GM10248 (cell line): ENCODE measurements around the gene NDUFS2.

Source experiments
- CTCF ChIA-PET: fragments of 300-600 bp; sonication (Branson Sonifier 250); formaldehyde crosslinking; extraction: SDS; loops from one replicate; lab custom pipeline; 2021; ENCODE audit warnings: antibody characterized with exemption; lab: Yijun Ruan, JAX
- POLR2A ChIA-PET: fragments of 350-650 bp; sonication (Branson Sonifier 250); formaldehyde crosslinking; extraction: SDS; loops from one replicate; lab custom pipeline; 2020; ENCODE audit warnings: antibody characterized with exemption; lab: Yijun Ruan, JAX
- DNase-seq: peaks from one replicate; pipeline ENCODE4 v3.0.0; 2012; ENCODE audit errors: extremely low spot score
- CTCF ChIP-seq: IDR thresholded peaks from 2 replicates; pipeline ENCODE4 v1.5.1; 2012; ENCODE audit warnings: mild to moderate bottlenecking, low read depth; ENCODE audit errors: extremely low read depth, missing control alignments, control extremely low read depth

The NDUFS2 gene

DNA sequence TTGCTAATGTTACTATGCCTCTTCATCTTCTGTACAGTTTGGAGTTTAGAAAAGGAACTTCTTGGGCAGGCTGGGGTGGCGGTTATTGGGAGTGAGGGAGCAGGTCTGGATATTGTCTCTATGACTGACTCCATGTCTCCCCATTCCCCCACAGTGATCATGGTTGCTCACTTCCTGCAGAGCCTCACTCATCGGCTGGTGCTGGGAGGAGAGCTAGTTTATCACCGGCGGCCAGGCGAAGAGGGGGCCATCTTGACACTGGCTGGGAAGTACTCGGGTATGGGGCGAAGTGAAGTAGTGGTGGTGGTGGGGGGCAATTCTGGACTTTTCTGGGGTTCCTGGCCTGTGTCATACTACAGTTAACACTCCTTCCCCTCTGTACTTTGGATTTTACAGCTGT lies 25.9 kb downstream of the NDUFS2 start:
- no peak for DNase-seq
- ChIA-PET POLR2A (interaction anchor here (0.6 kb wide), 1 partner anchor 109 kb away, joined by 3 read pairs; no protein-coding TSS in a partner anchor), CTCF (interaction anchor here (0.6 to 14.0 kb wide), 18 partner anchors 9 to 158 kb away, joined by 3 to 248 read pairs (median 16); partner anchors contain the start of genes B4GALT3, CFAP126, FCER1G and NDUFS2)
- TF ChIP-seq CTCF, result no peak

DNA sequence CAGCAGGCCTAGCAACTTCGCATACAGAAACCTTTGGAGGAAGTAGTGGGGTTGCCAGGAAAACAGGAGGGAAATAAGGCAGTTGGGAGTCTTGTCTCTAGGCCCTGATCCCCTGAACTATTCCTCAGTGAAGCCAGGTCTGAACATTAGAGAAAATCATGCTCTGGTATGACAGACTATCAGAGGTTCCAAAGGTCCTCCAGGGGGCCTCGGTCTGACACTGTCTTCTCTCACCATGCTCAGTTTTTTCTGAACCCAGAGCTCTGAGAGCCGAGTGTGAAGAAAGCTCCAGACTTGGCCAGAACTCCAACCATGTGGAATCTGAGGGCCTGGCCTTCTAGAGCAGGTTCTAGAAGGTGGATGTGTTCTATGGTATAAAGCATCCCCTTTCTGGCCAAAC lies 27.7 kb downstream of the NDUFS2 start:
- POLR2A ChIA-PET, result interaction anchor here (0.5 kb wide), 2 partner anchors 8 to 130 kb away, joined by 4 to 8 read pairs; no protein-coding TSS in a partner anchor
- peak; percentile 43 for TF ChIP-seq CTCF
- CTCF ChIA-PET, result interaction anchor here (0.6 to 14.0 kb wide), 20 partner anchors 7 to 156 kb away, joined by 3 to 248 read pairs (median 4); partner anchors contain the start of genes FCER1G, NDUFS2, NR1I3 and PCP4L1
- DNase-seq, result no peak

- DNase-seq, result no peak
- POLR2A ChIA-PET, result no interaction called here
- CTCF ChIA-PET, result interaction anchor here (0.9 to 14.0 kb wide), 17 partner anchors 6 to 155 kb away, joined by 3 to 248 read pairs (median 4); partner anchors contain the start of genes APOA2, FCER1G, NDUFS2 and NR1I3
- no peak for TF ChIP-seq CTCF
Measured at GRCh38 chr1:161230762-161231161, 28.6 kb downstream of the NDUFS2 start.

DNA sequence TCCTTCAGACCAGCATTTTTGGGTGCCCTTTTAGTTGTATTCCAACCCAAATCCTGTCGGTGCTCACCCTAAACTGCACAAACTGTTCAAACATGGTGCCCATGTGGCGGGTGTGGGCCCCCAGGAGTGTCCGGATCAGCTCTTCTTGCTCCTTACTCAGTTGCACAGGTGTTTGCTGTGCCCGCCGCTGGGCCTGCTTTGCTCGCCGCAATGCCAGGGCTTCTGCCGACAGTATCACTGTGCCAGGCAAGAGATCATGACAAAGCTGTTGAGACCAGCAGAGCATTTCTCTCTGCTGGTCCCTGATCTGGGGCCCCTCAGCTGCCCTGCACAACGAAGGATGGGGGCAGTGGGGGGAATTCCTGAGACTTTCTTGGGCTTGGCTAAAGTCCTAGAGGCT lies 30.9 kb downstream of the NDUFS2 start:
- ChIA-PET CTCF (interaction anchor here (1.4 to 1.6 kb wide), 3 partner anchors 14 to 41 kb away, joined by 3 to 4 read pairs (median 3); no protein-coding TSS in a partner anchor), POLR2A (interaction anchor here (0.5 kb wide), 1 partner anchor 141 kb away, joined by 3 read pairs; no protein-coding TSS in a partner anchor)
- no peak for TF ChIP-seq CTCF
- no peak for DNase-seq

GRCh38 chr1:161235957-161236775 lies 34.0 kb downstream of the NDUFS2 start:
- DNase-seq, result no peak
- POLR2A ChIA-PET, result interaction anchor here (1.0 kb wide), 1 partner anchor 11 kb away, joined by 4 read pairs; no protein-coding TSS in a partner anchor
- no peak for TF ChIP-seq CTCF
- CTCF ChIA-PET, result interaction anchor here (1.0 to 5.1 kb wide), 4 partner anchors 8 to 55 kb away, joined by 3 to 44 read pairs (median 4); partner anchors contain the start of gene TOMM40L

DNA sequence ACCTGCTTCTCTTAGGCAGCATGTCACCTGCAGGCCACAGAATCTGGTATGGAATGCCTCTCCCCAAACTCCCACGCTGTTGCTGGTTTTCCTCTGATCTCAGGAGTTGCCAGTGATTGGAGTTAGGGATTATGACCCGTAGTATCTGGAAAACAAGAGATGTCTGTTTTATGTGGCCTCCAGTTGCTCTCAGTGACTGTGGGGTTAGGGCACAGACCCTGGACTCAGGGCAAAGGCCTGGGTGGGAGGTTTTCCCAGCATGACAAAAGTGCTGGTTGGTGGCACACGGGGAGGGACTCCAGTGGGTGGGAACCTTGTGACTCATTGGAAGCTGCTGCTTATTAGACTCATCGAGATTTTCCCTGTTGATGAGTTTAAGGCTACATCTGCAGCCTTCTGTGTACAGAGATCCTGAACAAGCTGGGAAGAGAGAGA lies 35.9 kb downstream of the NDUFS2 start, which contains the start of gene NR1I3:
TSS of gene NR1I3 (minus strand) at position 165 of the 435 bp plus-strand sequence. CDS start 1,638 bp downstream, outside the sequence.
- DNase-seq, result no peak
- no peak for TF ChIP-seq CTCF
- ChIA-PET CTCF (interaction anchor here (1.1 to 5.1 kb wide), 4 partner anchors 10 to 23 kb away, joined by 3 to 44 read pairs (median 4); partner anchors contain the start of gene TOMM40L), POLR2A (interaction anchor here (0.6 kb wide), 1 partner anchor 8 kb away, joined by 8 read pairs; no protein-coding TSS in a partner anchor)
